Right lobe of liver (tissue), 4 donors: ENCODE results near the gene DVL2.

Experiments
- POLR2A ChIP-seq: fragments of 450-650 bp; IDR thresholded peaks from one replicate; pipeline ENCODE4 v1.6.1; 2017; ENCODE audit warnings: antibody characterized with exemption, mild to moderate bottlenecking
- TF ChIP-seq, protein P1 (sequence below), 4 donors: fragments of 200-600 bp in 3 of 4; fragments of 450-650 bp in 1 of 4; IDR thresholded peaks; one replicate each; pipeline versions ENCODE4 v1.5.1 to v1.8.0; 2016 to 2022; ENCODE audit warnings: antibody characterized with exemption in 4 of 4, mild to moderate bottlenecking in 2 of 4
- donor health status: DM: no; HTN: no; CAD: no.
- donor health status: DM: no; HTN: no; CAD: no.
- donor health status: DM: no; HTN: yes; CAD: no.

DNA sequence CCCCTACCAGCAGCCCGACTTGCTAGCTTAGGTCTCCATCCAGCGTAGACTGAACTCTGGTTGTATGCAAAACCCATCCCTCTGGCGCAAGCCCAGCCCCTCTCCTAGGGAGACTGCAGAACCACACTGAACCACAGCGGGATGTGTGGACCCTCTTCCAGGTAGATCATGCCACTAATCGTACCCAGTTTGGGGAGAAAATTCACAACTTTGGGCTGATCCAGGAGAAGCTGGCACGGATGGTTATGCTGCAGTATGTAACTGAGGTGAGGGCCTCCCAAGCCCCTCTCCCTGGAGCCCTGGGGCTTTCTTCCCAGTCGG lies 11.4 kb downstream of the DVL2 start:
- TF ChIP-seq, protein P1, sequence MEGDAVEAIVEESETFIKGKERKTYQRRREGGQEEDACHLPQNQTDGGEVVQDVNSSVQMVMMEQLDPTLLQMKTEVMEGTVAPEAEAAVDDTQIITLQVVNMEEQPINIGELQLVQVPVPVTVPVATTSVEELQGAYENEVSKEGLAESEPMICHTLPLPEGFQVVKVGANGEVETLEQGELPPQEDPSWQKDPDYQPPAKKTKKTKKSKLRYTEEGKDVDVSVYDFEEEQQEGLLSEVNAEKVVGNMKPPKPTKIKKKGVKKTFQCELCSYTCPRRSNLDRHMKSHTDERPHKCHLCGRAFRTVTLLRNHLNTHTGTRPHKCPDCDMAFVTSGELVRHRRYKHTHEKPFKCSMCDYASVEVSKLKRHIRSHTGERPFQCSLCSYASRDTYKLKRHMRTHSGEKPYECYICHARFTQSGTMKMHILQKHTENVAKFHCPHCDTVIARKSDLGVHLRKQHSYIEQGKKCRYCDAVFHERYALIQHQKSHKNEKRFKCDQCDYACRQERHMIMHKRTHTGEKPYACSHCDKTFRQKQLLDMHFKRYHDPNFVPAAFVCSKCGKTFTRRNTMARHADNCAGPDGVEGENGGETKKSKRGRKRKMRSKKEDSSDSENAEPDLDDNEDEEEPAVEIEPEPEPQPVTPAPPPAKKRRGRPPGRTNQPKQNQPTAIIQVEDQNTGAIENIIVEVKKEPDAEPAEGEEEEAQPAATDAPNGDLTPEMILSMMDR (IDR thresholded peaks at IDR 0.05): no peak
- TF ChIP-seq POLR2A: peak; percentile 9
